NT2/D1 (cell line): ENCODE results near the gene PASD1.

ENCODE experiments used
- SUZ12 ChIP-seq: IDR thresholded peaks from 2 replicates; pipeline ENCODE4 v1.6.1; 2011; ENCODE audit not compliant: insufficient read length, insufficient read depth; ENCODE audit errors: extremely low read depth
- YY1 ChIP-seq: IDR thresholded peaks from 2 replicates; pipeline ENCODE4 v1.6.1; 2011; ENCODE audit not compliant: insufficient read length, insufficient read depth
- ZNF274 ChIP-seq: IDR thresholded peaks from 2 replicates; pipeline ENCODE4 v1.6.1; 2011; ENCODE audit warnings: mild to moderate bottlenecking, low read depth, low read length

DNA sequence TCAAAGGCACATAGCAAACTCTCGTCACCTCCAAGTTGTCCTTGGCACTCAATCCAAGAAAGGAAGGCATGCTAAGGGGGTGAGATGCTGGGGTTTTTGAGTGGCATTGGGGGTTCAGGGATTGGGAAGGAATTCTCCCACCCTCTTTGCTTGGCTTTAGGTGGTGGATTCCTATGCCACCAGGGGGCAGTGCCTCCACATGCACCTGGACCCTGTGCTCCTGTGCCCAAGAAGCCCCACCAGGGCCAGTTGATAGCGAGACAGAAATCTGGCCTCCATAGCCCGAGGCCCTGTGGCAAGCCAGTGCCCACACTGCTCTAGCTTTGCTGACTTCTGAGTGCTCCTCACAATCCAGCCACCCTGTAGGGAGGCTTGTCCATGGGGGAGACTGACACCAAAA lies 150.4 kb downstream of the PASD1 start:
- TF ChIP-seq ZNF274 (no peak), YY1 (no peak), SUZ12 (no peak)
